T-helper 22 cell (primary cell): Measurements from ENCODE around the gene ZDHHC9.

ENCODE experiments used
- DNase-seq: peaks from one replicate; pipeline ENCODE4 v3.0.0-alpha.2; 2020; ENCODE audit warnings: low read depth

The ZDHHC9 gene

GRCh38 chrX:129785160-129785947 is 58.3 kb downstream of the ZDHHC9 start:
- DNase-seq: no peak

DNA sequence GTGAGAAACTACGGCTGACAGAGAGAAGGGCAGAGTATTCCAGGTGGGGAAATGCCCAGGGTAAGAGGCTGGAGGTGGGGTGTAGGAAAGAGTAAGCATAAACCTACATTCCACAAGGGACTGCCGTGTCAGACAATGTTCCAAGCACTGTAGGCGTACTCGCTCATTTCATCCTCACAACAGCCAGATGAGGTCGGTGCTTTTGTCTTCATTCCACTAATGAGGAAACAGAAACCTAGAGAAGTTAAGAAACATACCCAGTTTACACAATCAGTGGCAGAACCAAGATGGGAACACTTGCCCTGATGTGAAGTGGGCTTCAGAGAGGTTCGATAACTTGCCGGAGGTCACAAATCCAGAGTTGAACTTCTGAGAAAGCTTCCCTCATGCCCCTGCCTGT is 59.3 kb downstream of the ZDHHC9 start:
- DNase-seq: no peak

- no peak for DNase-seq
Observed at GRCh38 chrX:129783291-129783713, 60.4 kb downstream of the ZDHHC9 start.

GRCh38 chrX:129782706-129783105 is 61.0 kb downstream of the ZDHHC9 start:
- DNase-seq: no peak

- no peak for DNase-seq
Observed at GRCh38 chrX:129781680-129782495, 61.8 kb downstream of the ZDHHC9 start.

DNA sequence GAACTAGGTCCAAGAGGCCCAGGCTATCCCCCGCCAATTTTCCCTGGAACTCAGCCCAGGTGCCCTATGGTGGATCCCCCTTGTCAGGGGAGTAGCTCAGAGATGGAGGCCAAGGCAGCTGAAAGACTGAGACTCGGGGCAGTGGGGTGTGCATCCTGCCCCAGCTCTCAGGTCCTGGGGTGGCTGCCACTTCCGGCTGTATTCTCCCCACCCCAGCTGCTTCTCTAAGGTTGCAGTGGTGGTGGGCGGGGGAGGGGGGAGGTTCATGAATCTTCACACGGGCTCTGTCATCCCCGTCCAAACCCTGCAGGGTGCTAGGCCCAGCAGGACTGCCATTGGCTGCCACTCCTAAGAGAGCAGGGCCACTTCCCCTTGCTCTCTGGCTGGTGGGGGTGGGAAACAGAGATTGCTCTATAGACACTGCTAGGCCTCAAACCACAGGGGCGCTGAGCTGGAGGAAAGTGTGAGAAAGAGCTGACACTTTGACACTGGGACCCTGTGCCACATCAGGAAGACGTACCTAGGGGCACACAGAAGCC is 62.5 kb downstream of the ZDHHC9 start:
- peak; percentile 77 for DNase-seq

GRCh38 chrX:129780441-129781105 is 63.1 kb downstream of the ZDHHC9 start:
- no peak for DNase-seq

GRCh38 chrX:129779747-129780146 is 63.9 kb downstream of the ZDHHC9 start, which contains the start of gene SASH3:
Gene SASH3, plus strand, starts transcription at chrX:129779949. Its CDS starts 149 bp downstream, at chrX:129780098.
- peak; percentile 62 for DNase-seq

- DNase-seq: no peak
Observed at GRCh38 chrX:129779086-129779672, 64.5 kb downstream of the ZDHHC9 start.

DNA sequence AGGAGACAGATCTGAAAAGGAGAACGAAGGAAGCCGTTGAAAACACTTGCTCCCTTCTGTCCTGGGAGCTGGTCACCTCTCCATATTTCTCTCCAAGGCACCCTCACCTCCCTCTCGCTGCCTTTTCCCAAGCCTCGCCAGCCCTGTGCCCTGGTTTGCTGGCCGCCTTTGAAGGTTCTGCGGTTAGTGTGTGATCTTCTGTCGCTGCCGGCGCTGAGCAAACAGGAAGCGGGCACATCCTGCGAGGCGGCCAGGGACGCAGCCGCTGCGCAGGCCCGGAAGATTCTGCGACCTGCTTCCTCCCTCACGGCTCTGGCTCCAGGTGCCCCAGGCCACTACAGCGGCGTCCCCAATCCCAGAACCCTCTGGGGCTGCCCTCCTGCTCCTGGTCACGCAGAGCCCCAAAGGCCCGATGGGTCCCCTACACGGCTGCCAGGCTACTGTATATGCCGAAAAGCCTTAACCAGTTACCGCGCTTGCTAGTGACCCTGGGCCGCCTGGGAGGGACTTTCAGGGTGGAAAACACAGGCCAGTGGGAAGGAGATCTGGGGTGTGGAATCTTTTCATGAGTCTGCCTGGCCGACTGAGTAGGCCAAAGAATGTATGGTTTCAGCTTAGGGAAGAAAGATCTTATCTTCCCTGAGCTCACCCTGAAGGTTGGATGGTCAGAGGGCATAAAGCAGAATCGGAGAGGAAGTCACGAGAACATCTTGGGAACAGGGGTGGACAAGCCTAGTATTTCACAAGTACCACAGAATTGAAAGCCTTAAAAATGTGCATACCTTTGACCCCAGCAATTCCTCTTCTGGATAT is 66.3 kb downstream of the ZDHHC9 start:
- DNase-seq: peak; percentile 70

GRCh38 chrX:129773649-129774458 is 69.8 kb downstream of the ZDHHC9 start:
- no peak for DNase-seq

GRCh38 chrX:129772796-129773431 is 70.8 kb downstream of the ZDHHC9 start:
- no peak for DNase-seq

- DNase-seq: no peak
Observed at GRCh38 chrX:129771266-129771995, 72.3 kb downstream of the ZDHHC9 start.

DNA sequence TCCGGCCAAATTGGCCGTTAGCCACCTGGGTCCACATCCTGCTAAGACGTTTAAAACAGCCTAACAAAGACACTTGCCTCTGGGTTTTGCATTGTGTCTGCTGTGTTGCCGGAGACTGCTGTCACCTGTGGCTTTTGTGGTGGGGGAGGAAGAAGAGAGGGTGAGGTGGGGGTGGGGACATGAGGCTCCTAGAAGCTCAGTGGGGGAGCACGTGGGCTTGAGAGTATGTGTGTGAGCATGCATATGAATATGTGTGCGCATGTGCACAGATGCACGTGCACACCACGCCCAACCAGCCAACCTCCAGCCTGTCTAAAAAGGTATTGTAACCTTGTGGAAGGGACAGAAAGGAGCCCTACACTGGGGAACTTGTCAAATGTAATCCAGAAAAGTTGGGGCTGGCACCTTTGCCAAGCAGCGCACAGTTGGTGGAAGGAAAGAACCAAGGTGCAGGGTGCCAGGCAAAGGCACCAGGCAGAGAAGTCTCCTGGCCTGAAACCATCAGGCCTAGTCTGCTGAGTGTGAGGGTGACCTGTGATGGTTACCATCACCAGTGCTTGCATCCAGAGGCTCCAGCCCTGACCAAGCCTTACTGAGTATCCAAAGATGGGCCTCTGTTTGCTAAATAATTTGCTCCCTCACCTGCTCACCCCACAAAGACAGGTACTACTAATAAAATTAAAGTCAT is 74.1 kb downstream of the ZDHHC9 start:
- DNase-seq: peak; percentile 75

GRCh38 chrX:129768586-129769466 is 74.9 kb downstream of the ZDHHC9 start:
- no peak for DNase-seq

DNA sequence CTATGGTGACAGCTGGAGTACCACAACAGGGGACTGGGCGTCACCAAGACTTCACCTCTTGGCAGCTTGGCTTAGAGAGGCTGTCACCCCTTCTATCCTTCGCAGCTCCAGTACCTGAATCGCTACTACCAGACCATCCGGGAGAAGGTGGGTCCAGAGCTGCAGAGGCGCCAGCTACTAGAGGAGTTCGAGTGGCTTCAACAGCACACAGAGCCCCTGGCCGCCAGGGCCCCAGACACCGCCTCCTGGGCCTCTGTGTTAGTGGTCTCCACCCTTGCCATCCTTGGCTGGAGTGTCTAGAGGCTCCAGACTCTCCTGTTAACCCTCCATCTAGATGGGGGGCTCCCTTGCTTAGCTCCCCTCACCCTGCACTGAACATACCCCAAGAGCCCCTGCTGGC is 75.5 kb downstream of the ZDHHC9 start:
- DNase-seq: no peak

GRCh38 chrX:129763666-129764065 is 80.0 kb downstream of the ZDHHC9 start:
- no peak for DNase-seq
